22Rv1 (cell line): ENCODE results near the gene PLXNA4.
"Not testable (repeated sequence)": the region's sequence is repeated elsewhere in the genome, so short reads cannot be mapped to it uniquely, and the experiment has no call there.

Experiments used
- H3K27ac ChIP-seq: fragments of 450-650 bp; 2 replicates; pipeline ENCODE4 v1.5.1; 2017
- ZFX ChIP-seq: fragments of 450-650 bp; IDR thresholded peaks from 2 replicates; pipeline ENCODE4 v1.6.1; 2017; ENCODE audit warnings: antibody characterized with exemption, borderline replicate concordance
- TF ChIP-seq, protein P1 (sequence below): fragments of 450-650 bp; IDR thresholded peaks from 2 replicates; pipeline ENCODE4 v1.5.1; 2017; ENCODE audit warnings: mild to moderate bottlenecking

The PLXNA4 gene

DNA sequence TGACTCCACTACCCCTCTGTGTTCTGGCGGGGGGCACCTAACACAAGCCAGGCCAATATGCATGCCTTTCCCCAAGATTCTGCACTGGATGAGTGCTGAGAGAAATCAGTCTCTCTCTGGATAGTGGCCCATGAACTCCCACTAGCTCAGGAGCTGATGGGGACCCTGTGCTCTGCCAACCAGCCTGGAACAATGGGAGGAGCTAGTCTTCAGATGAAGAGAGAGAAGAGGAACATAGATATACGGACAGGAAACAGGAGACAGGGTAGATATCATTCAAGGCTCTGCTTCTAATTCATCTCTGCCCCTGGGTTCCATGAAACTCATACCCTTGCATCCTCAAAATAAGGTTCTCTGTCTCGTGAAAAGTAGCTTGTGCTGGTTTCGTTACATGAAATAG lies 27.9 kb upstream of the PLXNA4 start:
- H3K27ac ChIP-seq, result no peak overlapping the region
- TF ChIP-seq ZFX, result no peak
- TF ChIP-seq, protein P1, sequence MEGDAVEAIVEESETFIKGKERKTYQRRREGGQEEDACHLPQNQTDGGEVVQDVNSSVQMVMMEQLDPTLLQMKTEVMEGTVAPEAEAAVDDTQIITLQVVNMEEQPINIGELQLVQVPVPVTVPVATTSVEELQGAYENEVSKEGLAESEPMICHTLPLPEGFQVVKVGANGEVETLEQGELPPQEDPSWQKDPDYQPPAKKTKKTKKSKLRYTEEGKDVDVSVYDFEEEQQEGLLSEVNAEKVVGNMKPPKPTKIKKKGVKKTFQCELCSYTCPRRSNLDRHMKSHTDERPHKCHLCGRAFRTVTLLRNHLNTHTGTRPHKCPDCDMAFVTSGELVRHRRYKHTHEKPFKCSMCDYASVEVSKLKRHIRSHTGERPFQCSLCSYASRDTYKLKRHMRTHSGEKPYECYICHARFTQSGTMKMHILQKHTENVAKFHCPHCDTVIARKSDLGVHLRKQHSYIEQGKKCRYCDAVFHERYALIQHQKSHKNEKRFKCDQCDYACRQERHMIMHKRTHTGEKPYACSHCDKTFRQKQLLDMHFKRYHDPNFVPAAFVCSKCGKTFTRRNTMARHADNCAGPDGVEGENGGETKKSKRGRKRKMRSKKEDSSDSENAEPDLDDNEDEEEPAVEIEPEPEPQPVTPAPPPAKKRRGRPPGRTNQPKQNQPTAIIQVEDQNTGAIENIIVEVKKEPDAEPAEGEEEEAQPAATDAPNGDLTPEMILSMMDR, result no peak

DNA sequence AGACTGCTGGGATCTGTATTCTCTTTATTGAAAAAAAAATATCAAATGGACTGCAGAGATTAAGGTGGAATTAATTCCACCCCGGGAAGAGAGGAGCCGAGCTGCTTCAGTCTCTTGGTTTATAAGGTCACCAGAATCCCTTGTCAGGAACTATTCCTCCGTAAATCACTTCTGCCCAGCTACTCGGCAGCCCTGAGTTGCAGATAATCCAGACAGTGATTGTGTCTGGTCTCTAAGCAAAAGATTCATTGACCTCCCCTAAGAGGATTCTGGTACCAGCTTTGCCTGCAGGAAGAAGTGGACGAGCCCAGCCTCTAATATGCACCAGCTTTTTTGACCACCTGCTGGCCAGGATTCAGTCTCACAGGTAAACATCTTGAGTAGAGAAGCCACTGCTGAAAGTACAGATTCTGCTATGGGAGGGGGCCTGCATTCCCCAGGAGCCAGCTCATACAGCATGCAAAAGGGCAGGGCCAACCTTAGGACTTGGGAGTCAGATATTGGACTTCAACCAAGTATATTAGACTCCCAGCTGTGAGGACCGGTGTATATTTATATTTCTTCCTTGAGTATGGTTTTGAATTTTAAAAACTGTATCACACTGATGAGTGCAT lies 27.1 kb upstream of the PLXNA4 start:
- no peak overlapping the region for H3K27ac ChIP-seq
- TF ChIP-seq, protein P1, result no peak
- no peak for TF ChIP-seq ZFX

DNA sequence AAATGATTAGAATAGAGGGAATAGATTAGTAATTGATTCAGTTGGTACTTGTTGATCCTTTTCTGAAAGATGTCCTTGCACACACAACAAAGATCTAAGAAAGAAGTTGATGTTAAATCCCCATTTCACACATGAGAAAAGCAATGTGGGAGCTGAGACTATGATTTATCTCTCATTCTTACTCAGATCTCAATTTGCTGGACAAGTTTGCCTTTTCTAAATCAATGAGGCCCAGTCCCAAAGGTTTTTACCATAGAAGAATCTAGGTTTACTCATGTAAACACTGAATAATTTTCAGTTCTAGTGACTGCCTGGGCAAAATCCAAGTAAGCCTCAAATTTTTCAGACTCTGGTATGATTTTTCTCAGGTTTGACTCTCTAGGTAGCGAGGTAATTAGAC lies 25.5 kb upstream of the PLXNA4 start:
- no peak overlapping the region for H3K27ac ChIP-seq
- TF ChIP-seq, protein P1, result no peak
- TF ChIP-seq ZFX, result no peak

DNA sequence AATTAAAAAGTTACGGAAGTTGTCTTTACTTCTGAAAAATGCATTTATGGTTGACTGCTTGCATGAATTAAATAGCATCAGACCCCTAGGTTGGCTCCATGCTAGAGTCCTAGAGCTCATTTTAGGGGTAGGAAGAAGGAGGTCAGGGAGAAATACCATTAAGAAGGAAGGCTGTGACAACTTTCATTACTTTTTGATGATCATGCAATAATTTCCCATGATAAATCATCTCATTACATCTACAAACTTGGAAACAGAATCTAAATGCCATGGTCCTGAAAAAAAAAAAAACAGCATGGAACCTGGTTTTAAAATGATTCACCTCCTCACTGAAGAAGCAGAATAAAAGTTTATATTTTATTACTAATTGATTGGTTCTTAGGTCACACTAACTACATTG lies 20.3 kb upstream of the PLXNA4 start:
- TF ChIP-seq ZFX, result no peak
- TF ChIP-seq, protein P1, result no peak
- H3K27ac ChIP-seq, result no peak overlapping the region

DNA sequence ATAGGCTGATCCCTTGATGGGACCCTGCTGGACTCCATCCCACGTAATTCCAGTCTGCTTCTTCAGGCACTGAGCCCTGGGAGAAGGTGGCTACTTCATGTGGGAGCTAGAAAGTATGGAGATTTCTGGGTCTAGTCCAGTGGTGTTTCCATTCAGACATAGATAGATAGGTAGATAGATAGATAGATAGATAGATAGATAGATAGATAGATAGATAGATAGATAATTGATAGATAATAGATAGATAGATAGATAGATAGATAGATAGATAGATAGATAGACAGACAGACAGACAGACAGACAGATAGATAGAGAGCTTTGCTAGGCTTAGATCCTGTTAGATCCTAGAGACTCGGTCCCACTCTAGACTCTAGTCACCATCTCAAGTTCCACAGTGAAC lies 18.5 kb upstream of the PLXNA4 start:
- not testable (repeated sequence) for H3K27ac ChIP-seq

DNA sequence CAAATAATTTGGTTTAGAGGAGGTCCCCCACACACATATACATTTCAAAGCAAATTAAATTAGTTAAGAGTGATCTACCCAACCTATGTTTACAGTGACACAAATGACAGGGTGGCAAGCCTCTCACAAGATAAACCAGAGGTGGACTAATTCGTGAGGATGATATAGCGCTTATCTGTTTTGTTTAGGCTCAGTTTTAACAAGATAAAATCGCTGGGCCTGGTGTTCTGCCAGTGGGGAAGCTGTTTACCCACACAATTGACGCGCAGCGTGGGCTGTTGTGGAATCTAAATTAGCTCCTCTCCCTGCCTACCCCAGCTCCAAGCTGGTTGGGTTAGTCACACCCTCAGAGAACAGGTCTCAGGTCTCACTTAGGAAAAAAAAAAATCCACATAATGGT lies 16.7 kb upstream of the PLXNA4 start:
- no peak overlapping the region for H3K27ac ChIP-seq
- TF ChIP-seq, protein P1, result no peak
- no peak for TF ChIP-seq ZFX

DNA sequence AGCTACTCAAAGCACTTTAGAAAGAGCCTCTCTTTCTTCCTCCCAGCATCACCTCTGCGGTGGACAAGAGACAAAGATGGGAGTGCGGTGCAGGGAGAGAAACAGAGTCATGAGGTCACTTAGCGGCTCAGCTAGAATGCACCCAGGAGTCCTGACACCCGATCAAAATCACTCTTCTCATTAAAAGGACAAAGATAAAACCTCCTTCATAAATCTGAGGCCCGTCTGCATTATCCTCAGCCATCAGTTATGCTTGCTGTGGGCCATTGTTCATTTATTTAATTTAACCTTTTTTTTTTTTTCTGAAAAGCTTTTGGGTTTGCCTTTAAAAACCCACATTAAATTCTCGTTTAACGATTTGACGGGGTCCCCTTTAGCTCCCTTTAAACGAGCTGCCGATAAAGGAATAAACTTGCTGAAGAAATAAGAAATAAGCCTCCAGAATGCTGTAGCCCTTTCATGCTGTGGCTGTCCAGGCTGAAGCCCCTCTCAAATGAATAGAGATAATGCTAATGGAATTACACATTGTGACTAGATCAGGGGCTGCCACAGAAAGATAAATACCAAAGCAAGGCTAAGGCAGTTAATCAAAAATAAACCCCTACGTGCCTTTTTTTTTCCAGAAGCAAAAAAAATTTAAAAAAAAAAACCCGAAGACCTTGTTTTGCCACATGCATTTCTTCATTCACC lies 16.1 kb upstream of the PLXNA4 start:
- no peak for TF ChIP-seq ZFX
- TF ChIP-seq, protein P1, result no peak
- H3K27ac ChIP-seq, result no peak overlapping the region

DNA sequence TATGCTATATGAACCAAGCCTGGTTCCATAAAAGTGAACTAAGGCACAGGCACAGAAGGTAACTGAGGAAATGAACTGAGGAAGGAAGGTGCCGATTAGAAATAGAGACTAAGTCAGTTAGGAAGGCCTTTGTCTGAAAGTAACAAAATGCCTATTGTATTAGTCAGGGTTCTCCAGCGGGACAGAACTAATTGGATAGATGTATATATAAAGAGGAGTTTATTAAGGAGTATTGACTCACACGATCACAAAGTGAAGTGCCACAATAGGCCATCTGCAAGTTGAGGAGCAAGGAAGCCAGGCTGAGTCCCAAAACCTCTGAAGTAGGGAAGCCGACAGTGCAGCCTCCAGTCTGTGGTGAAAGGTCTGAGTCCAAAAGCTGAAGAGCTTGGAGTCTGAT lies 13.9 kb upstream of the PLXNA4 start:
- TF ChIP-seq ZFX, result no peak
- TF ChIP-seq, protein P1, result no peak

More for the DNA sequence above, 13.9 kb upstream of the PLXNA4 start:
- H3K27ac ChIP-seq, result no peak overlapping the region
